ENCODE measurements around the gene CA5B.

GRCh38 chrX:15696516-15696915 is 41.6 kb upstream of the CA5B start:
- no peak for TF ChIP-seq CTCF (IDR thresholded peaks at IDR 0.05)
- no peak for TF ChIP-seq POLR2A (IDR thresholded peaks at IDR 0.05)
